OCI-LY7 (cell line): ENCODE measurements around the gene SHROOM2.

Experiments
- CTCF ChIP-seq: fragments of 200-600 bp; sonication (generic); conservative IDR thresholded peaks from 2 replicates; pipeline ENCODE4 v1.5.1; 2014; ENCODE audit warnings: mild to moderate bottlenecking, antibody characterized with exemption, low read length, moderate library complexity, mixed read lengths
- EZH2phosphoT487 ChIP-seq: fragments of 200-600 bp; sonication (generic); IDR thresholded peaks from 2 replicates; pipeline ENCODE4 v1.6.1; 2018; ENCODE audit warnings: low read depth, borderline replicate concordance, mild to moderate bottlenecking, mixed run types, antibody characterized with exemption, low read length, moderate library complexity, mixed read lengths

- TF ChIP-seq CTCF: no peak
- TF ChIP-seq EZH2phosphoT487: no peak
Observed at GRCh38 chrX:9937761-9938160, 151.5 kb downstream of the SHROOM2 start.
